T-cell (primary cell): ENCODE data around the gene NUB1. TPM values are rescaled to one million over a fixed set of nuclear protein-coding genes. Genes with fewer than 3 reads are reported as not detected.

Experiments
- ATAC-seq, 4 experiments: fragments of 200-7000 bp in 3 of 4; fragments of 150-1000 bp in 1 of 4; cut with Tn5 transposase; replicated peaks in 1 of 4; 1 replicate in 3 of 4; 2 replicates in 1 of 4; pipeline ENCODE4 v1.10.0; 2021; ENCODE audit warnings: moderate library complexity in 3 of 4, mild to moderate bottlenecking in 2 of 4, moderate number of reproducible peaks in 1 of 4
- CTCF ChIA-PET, 2 donors: fragments of 300-600 bp; sonication (Branson Sonifier 250); formaldehyde crosslinking; loops; one replicate each; lab custom pipeline; 2022; ENCODE audit warnings: antibody characterized with exemption in 2 of 2; lab: Charles Lee
- POLR2A ChIA-PET, 2 donors: fragments of 300-600 bp; sonication (Branson Sonifier 250); formaldehyde crosslinking; loops; one replicate each; lab custom pipeline; 2022; ENCODE audit warnings: antibody characterized with exemption in 2 of 2; lab: Charles Lee
- DNase-seq, 35 experiments: peaks; one replicate each; pipeline versions ENCODE4 v3.0.0 to v3.0.0-alpha.2; 2013 to 2023
- H3K27ac ChIP-seq: one replicate; pipeline ENCODE4 v1.5.1; 2013; ENCODE audit warnings: low read length
- H3K27me3 ChIP-seq, 2 experiments: replicated peaks in 1 of 2; 1 replicate in 1 of 2; 2 replicates in 1 of 2; pipeline versions ENCODE4 v1.6.1 to v1.7.0; 2013; ENCODE audit warnings: low read length in 1 of 2, mixed read lengths in 1 of 2; ENCODE audit not compliant: control insufficient read depth in 2 of 2, insufficient read depth in 2 of 2; ENCODE audit errors: extremely low read depth in 1 of 2
- H3K36me3 ChIP-seq, 2 donors: 1 replicate in 1 of 2; 2 replicates in 1 of 2; pipeline versions ENCODE4 v1.6.1 to v1.7.0; 2013; ENCODE audit warnings: low read length in 1 of 2; ENCODE audit not compliant: control insufficient read depth in 2 of 2, insufficient read depth in 1 of 2; ENCODE audit errors: extremely low read depth in 1 of 2
- H3K4me1 ChIP-seq, 2 experiments: 1 replicate in 1 of 2; 2 replicates in 1 of 2; pipeline versions ENCODE4 v1.6.1 to v1.7.0; 2013; ENCODE audit warnings: low read length in 2 of 2, mixed read lengths in 1 of 2; ENCODE audit not compliant: insufficient read depth in 2 of 2, control insufficient read depth in 1 of 2; ENCODE audit errors: extremely low read depth in 1 of 2
- H3K4me3 ChIP-seq, 2 donors: 1 replicate in 1 of 2; 2 replicates in 1 of 2; pipeline versions ENCODE4 v1.5.1 to v1.7.0; 2013; ENCODE audit warnings: mild to moderate bottlenecking in 2 of 2, low read length in 1 of 2, moderate library complexity in 1 of 2; ENCODE audit not compliant: control insufficient read depth in 1 of 2; ENCODE audit errors: extremely low read depth in 1 of 2
- H3K9me3 ChIP-seq: 2 replicates; pipeline ENCODE4 v1.7.0; 2013
- H3K27ac Mint-ChIP-seq, 2 donors: one replicate each; pipeline ENCODE4 v1.8.0; 2020 to 2021; ENCODE audit warnings: mild to moderate bottlenecking in 2 of 2, mixed read lengths in 2 of 2
- H3K27me3 Mint-ChIP-seq, 2 donors: one replicate each; pipeline ENCODE4 v1.8.0; 2021 to 2022; ENCODE audit warnings: mixed read lengths in 2 of 2
- H3K36me3 Mint-ChIP-seq: one replicate; pipeline ENCODE4 v1.8.0; 2021; ENCODE audit warnings: mixed read lengths
- H3K4me1 Mint-ChIP-seq, 3 donors: one replicate each; pipeline ENCODE4 v1.8.0; 2020 to 2022; ENCODE audit warnings: mixed read lengths in 3 of 3, mild to moderate bottlenecking in 1 of 3
- H3K4me3 Mint-ChIP-seq, 3 donors: one replicate each; pipeline ENCODE4 v1.8.0; 2020 to 2022; ENCODE audit warnings: mild to moderate bottlenecking in 3 of 3, mixed read lengths in 3 of 3, moderate library complexity in 3 of 3
- H3K9me3 Mint-ChIP-seq, 3 donors: one replicate each; pipeline ENCODE4 v1.8.0; 2020 to 2022; ENCODE audit warnings: mixed read lengths in 3 of 3
- WGBS: methylation state at CpG from one replicate; pipeline ENCODE4 v1.1.5; 2013; ENCODE audit warnings: missing lambda C conversion rate; ENCODE audit not compliant: insufficient coverage; 5-methylcytosine and 5-hydroxymethylcytosine counted together
- total RNA-seq, 35 experiments: library from RNA in 6 of 35; stranded (reverse) in 6 of 35; fragments of 120-200 nt in 1 of 35; gene quantifications; one replicate each; pipeline versions ENCODE4 v1.2.1 to v1.2.4 and lab custom pipeline; 2013 to 2026

The NUB1 gene
- total RNA-seq, 5 donors from 2014 or later (not counting 1 experiment from before 2014, with no cell fraction given): 77.4 to 98.9 (median 87.7) TPM

GRCh38 chr7:151311294-151311864, 30.2 kb upstream of the NUB1 start:
- Histone ChIP-seq H3K27me3 (peaks cover 0 to 18% of the 10 kb centered on the region in 2 experiments), H3K27ac (no peak overlapping the region), H3K36me3 (no peaks in the 10 kb centered on the region), H3K4me3 (no peak overlapping the region), H3K4me1 (peaks cover 2 to 8% of the 10 kb centered on the region in 2 experiments), H3K9me3 (no peaks in the 10 kb centered on the region)
- H3K36me3 Mint-ChIP-seq: no peaks in the 10 kb centered on the region
- ChIA-PET POLR2A (interaction anchor here in 1 of 2 donors (0.5 kb wide), 1 partner anchor 182 kb away, joined by 4 read pairs; no protein-coding TSS in a partner anchor), CTCF (interaction anchor here in 1 of 2 donors (0.9 to 2.1 kb wide), 2 partner anchors 41 to 137 kb away, joined by 3 to 7 read pairs; no protein-coding TSS in a partner anchor)
- H3K9me3 Mint-ChIP-seq: no peaks in the 10 kb centered on the region
- no peak overlapping the region for H3K4me3 Mint-ChIP-seq
- peaks cover 5 to 9% (median 8%) of the 10 kb centered on the region in 3 donors for H3K4me1 Mint-ChIP-seq
- no peak overlapping the region for H3K27ac Mint-ChIP-seq
- peaks cover 1 to 6% of the 10 kb centered on the region in 2 donors for H3K27me3 Mint-ChIP-seq
- ATAC-seq: no peak
- WGBS: 80% methylated on average over 2 of the region's 6 CpGs
- peak in 1 of 35 experiments; percentile 28 for DNase-seq

DNA sequence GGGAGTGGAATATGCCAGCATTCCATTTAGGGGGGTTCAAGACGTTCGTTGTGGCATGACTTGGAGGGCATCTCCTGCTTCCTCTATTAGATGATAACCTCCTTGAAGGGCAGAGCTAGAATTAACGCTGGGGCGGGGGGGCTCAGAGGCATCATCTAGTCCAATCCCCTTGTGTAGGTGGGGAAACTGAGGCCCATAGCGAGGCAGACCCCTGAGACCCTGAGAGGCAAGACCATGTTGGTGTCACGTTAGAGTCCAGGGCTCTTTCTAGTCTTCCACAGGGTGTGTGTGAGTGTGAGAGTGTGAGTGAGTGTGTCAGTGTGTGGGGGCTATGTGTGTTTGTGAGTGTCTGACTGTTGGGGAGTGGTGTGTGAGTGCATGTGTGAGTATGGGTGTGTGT, 29.3 kb upstream of the NUB1 start:
- ATAC-seq (no peak), DNase-seq (no peak)
- H3K27me3 Mint-ChIP-seq: peaks cover 0 to 3% of the 10 kb centered on the region in 2 donors
- Histone ChIP-seq H3K9me3 (no peaks in the 10 kb centered on the region), H3K27ac (no peak overlapping the region), H3K4me3 (no peak overlapping the region), H3K4me1 (peaks cover 2 to 8% of the 10 kb centered on the region in 2 experiments), H3K27me3 (peaks cover 0 to 13% of the 10 kb centered on the region in 2 experiments), H3K36me3 (no peaks in the 10 kb centered on the region)
- H3K36me3 Mint-ChIP-seq: no peaks in the 10 kb centered on the region
- H3K9me3 Mint-ChIP-seq: no peaks in the 10 kb centered on the region
- POLR2A ChIA-PET: no interaction called here
- 89% methylated on average over 2 of the region's 6 CpGs for WGBS
- H3K27ac Mint-ChIP-seq: no peak overlapping the region
- H3K4me1 Mint-ChIP-seq: peaks cover 5 to 9% (median 8%) of the 10 kb centered on the region in 3 donors
- no peak overlapping the region for H3K4me3 Mint-ChIP-seq
- CTCF ChIA-PET: interaction anchor here in 1 of 2 donors (0.6 kb wide), 1 partner anchor 98 kb away, joined by 3 read pairs; the partner anchor contains the start of gene WDR86

GRCh38 chr7:151312831-151313809, 28.5 kb upstream of the NUB1 start:
- Mint-ChIP-seq H3K4me1 (peaks cover 5 to 9% (median 8%) of the 10 kb centered on the region in 3 donors), H3K4me3 (no peak overlapping the region), H3K9me3 (no peaks in the 10 kb centered on the region), H3K27ac (no peak overlapping the region), H3K36me3 (no peaks in the 10 kb centered on the region), H3K27me3 (peaks cover 0 to under 1% of the 10 kb centered on the region in 2 donors)
- CTCF ChIA-PET: interaction anchor here in 1 of 2 donors (0.8 to 4.1 kb wide), 2 partner anchors 39 to 69 kb away, joined by 3 to 36 read pairs; no protein-coding TSS in a partner anchor
- Histone ChIP-seq H3K9me3 (no peaks in the 10 kb centered on the region), H3K27ac (no peak overlapping the region), H3K36me3 (no peaks in the 10 kb centered on the region), H3K27me3 (peaks cover 0 to 5% of the 10 kb centered on the region in 2 experiments), H3K4me3 (no peak overlapping the region), H3K4me1 (peaks cover 2 to 8% of the 10 kb centered on the region in 2 experiments)
- POLR2A ChIA-PET: no interaction called here
- ATAC-seq (no peak), DNase-seq (peak in 1 of 35 experiments; percentile 16)
- 50% methylated on average over 8 of the region's 8 CpGs for WGBS

DNA sequence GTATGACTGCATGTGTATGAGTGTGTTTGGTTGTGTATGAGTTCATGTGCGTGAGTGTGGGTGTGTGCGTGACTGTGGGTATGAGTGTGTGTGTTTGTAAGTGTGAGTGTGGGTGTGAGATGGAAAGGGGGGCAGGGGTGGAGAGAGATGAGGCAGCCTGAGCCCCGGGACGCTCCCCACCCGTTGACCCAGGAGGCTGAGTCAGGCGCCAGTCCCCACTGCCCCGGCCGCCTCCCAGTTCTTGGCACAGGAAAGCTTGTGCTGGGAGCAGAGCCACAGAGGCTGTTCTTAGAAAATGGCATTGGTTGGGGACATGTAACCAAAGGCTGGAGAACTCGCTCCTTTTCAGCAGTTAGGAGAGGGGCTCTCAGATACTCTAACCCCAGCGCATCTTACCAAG, 27.8 kb upstream of the NUB1 start:
- H3K4me1 Mint-ChIP-seq: peaks cover 5 to 9% (median 8%) of the 10 kb centered on the region in 3 donors
- ATAC-seq (no peak), DNase-seq (no peak)
- H3K27me3 Mint-ChIP-seq: no peaks in the 10 kb centered on the region
- Histone ChIP-seq H3K4me3 (no peak overlapping the region), H3K27ac (no peak overlapping the region), H3K27me3 (peaks cover 0 to 3% of the 10 kb centered on the region in 2 experiments), H3K9me3 (no peaks in the 10 kb centered on the region), H3K36me3 (no peaks in the 10 kb centered on the region), H3K4me1 (peaks cover 2 to 8% of the 10 kb centered on the region in 2 experiments)
- ChIA-PET POLR2A (no interaction called here), CTCF (interaction anchor here (0.8 to 4.1 kb wide), 4 partner anchors 38 to 135 kb away, joined by 3 to 59 read pairs (median 28); no protein-coding TSS in a partner anchor)
- peaks cover 4 to 5% (median 5%) of the 10 kb centered on the region in 3 donors for H3K9me3 Mint-ChIP-seq
- H3K36me3 Mint-ChIP-seq: peaks cover 4% of the 10 kb centered on the region
- no peak overlapping the region for H3K27ac Mint-ChIP-seq
- H3K4me3 Mint-ChIP-seq: no peak overlapping the region
- WGBS: 52% methylated on average over 10 of the region's 10 CpGs

GRCh38 chr7:151314401-151314800, 27.2 kb upstream of the NUB1 start:
- no peaks in the 10 kb centered on the region for H3K36me3 ChIP-seq
- no peak overlapping the region for H3K4me3 ChIP-seq
- Mint-ChIP-seq H3K36me3 (peaks cover 5% of the 10 kb centered on the region), H3K4me1 (peaks cover 5 to 9% (median 8%) of the 10 kb centered on the region in 3 donors), H3K27ac (no peak overlapping the region), H3K9me3 (peaks cover 6 to 10% (median 9%) of the 10 kb centered on the region in 3 donors), H3K4me3 (no peak overlapping the region), H3K27me3 (no peaks in the 10 kb centered on the region)
- CTCF ChIA-PET: interaction anchor here (0.6 to 4.1 kb wide), 8 partner anchors 9 to 444 kb away, joined by 3 to 59 read pairs (median 12); no protein-coding TSS in a partner anchor
- no peak for DNase-seq
- H3K27me3 ChIP-seq: no peaks in the 10 kb centered on the region
- 61% methylated on average over 3 of the region's 6 CpGs for WGBS
- H3K27ac ChIP-seq: no peak overlapping the region
- ATAC-seq: no peak
- POLR2A ChIA-PET: interaction anchor here in 1 of 2 donors (1.5 kb wide), 1 partner anchor 11 kb away, joined by 3 read pairs; no protein-coding TSS in a partner anchor
- peaks cover 2 to 8% of the 10 kb centered on the region in 2 experiments for H3K4me1 ChIP-seq
- H3K9me3 ChIP-seq: no peaks in the 10 kb centered on the region
